Immature natural killer cell (primary cell): ENCODE results near the gene GPAT2. TPM values are rescaled to one million over a fixed set of nuclear protein-coding genes. Genes with fewer than 3 reads are reported as not detected.
"Not testable (repeated sequence)": the region's sequence is repeated elsewhere in the genome, so short reads cannot be mapped to it uniquely, and the experiment has no call there.

Source experiments
- DNase-seq, 3 donors: peaks; one replicate each; pipeline ENCODE4 v3.0.0; 2022; ENCODE audit warnings: mixed read lengths in 1 of 3
- H3K27ac Mint-ChIP-seq, 6 donors: one replicate each; pipeline ENCODE4 v1.8.0; 2020; ENCODE audit warnings: mixed read lengths in 6 of 6, mild to moderate bottlenecking in 5 of 6, inconsistent platforms in 4 of 6, moderate library complexity in 3 of 6
- H3K27me3 Mint-ChIP-seq, 3 donors: one replicate each; pipeline ENCODE4 v1.8.0; 2020 to 2021; ENCODE audit warnings: low read depth in 3 of 3, mild to moderate bottlenecking in 3 of 3, mixed read lengths in 3 of 3, moderate library complexity in 3 of 3, inconsistent platforms in 1 of 3
- H3K36me3 Mint-ChIP-seq, 3 donors: one replicate each; pipeline ENCODE4 v1.8.0; 2020; ENCODE audit warnings: mixed read lengths in 3 of 3, inconsistent platforms in 2 of 3, mild to moderate bottlenecking in 2 of 3
- H3K4me1 Mint-ChIP-seq, 2 donors: one replicate each; pipeline ENCODE4 v1.8.0; 2020; ENCODE audit warnings: inconsistent platforms in 2 of 2, mild to moderate bottlenecking in 2 of 2, mixed read lengths in 2 of 2, moderate library complexity in 1 of 2
- H3K4me3 Mint-ChIP-seq, 5 donors: one replicate each; pipeline ENCODE4 v1.8.0; 2020; ENCODE audit warnings: mild to moderate bottlenecking in 5 of 5, mixed read lengths in 5 of 5, inconsistent platforms in 3 of 5, moderate library complexity in 3 of 5
- H3K9me3 Mint-ChIP-seq, 6 donors: one replicate each; pipeline ENCODE4 v1.8.0; 2020; ENCODE audit warnings: mild to moderate bottlenecking in 6 of 6, mixed read lengths in 6 of 6, inconsistent platforms in 4 of 6, moderate library complexity in 3 of 6
- polyA plus RNA-seq, 3 donors: library from polyadenylated mRNA; unstranded; fragments of 300-500 nt; fragmentation: Illumina TruSeq; gene quantifications; one replicate each; pipeline ENCODE4 v1.2.3, GENCODE V29; 2021

GPAT2 gene
- polyA plus RNA-seq, 3 donors from 2014 or later = 4.2 to 11.3 (median 6.8) TPM

GRCh38 chr2:96059443-96059842, 24.7 kb upstream of the GPAT2 start:
- not testable (repeated sequence) for H3K36me3 Mint-ChIP-seq, H3K27ac Mint-ChIP-seq, H3K27me3 Mint-ChIP-seq, H3K4me3 Mint-ChIP-seq, H3K4me1 Mint-ChIP-seq, H3K9me3 Mint-ChIP-seq, DNase-seq

GRCh38 chr2:96055830-96056229, 21.1 kb upstream of the GPAT2 start:
- not testable (repeated sequence) for H3K36me3 Mint-ChIP-seq, H3K27ac Mint-ChIP-seq, H3K4me1 Mint-ChIP-seq, H3K9me3 Mint-ChIP-seq, H3K27me3 Mint-ChIP-seq
- peak overlapping the region in 1 of 5 donors; percentile 14 for H3K4me3 Mint-ChIP-seq
- DNase-seq = peak; percentile 14 to 33 (median 22)

- not testable (repeated sequence) for DNase-seq, H3K36me3 Mint-ChIP-seq, H3K4me1 Mint-ChIP-seq, H3K27me3 Mint-ChIP-seq, H3K9me3 Mint-ChIP-seq, H3K27ac Mint-ChIP-seq
- peak overlapping the region in 1 of 5 donors; percentile 5 for H3K4me3 Mint-ChIP-seq
Measured at GRCh38 chr2:96054537-96054936, 19.8 kb upstream of the GPAT2 start.

- not testable (repeated sequence) for H3K9me3 Mint-ChIP-seq, H3K36me3 Mint-ChIP-seq, H3K27me3 Mint-ChIP-seq, H3K27ac Mint-ChIP-seq, H3K4me1 Mint-ChIP-seq, H3K4me3 Mint-ChIP-seq, DNase-seq
Measured at GRCh38 chr2:96053385-96053784, 18.7 kb upstream of the GPAT2 start.

GRCh38 chr2:96052632-96053031, 17.9 kb upstream of the GPAT2 start:
- H3K9me3 Mint-ChIP-seq, H3K27me3 Mint-ChIP-seq, H3K4me3 Mint-ChIP-seq, H3K27ac Mint-ChIP-seq, H3K36me3 Mint-ChIP-seq, DNase-seq, H3K4me1 Mint-ChIP-seq: not testable (repeated sequence)

- not testable (repeated sequence) for H3K4me3 Mint-ChIP-seq, DNase-seq, H3K36me3 Mint-ChIP-seq, H3K9me3 Mint-ChIP-seq, H3K27me3 Mint-ChIP-seq, H3K27ac Mint-ChIP-seq, H3K4me1 Mint-ChIP-seq
Measured at GRCh38 chr2:96049917-96050262, 15.2 kb upstream of the GPAT2 start.

GRCh38 chr2:96049049-96049916, 14.6 kb upstream of the GPAT2 start:
- not testable (repeated sequence) for H3K27me3 Mint-ChIP-seq, H3K4me1 Mint-ChIP-seq, H3K9me3 Mint-ChIP-seq, H3K27ac Mint-ChIP-seq, H3K36me3 Mint-ChIP-seq, H3K4me3 Mint-ChIP-seq, DNase-seq

- not testable (repeated sequence) for H3K4me1 Mint-ChIP-seq, DNase-seq, H3K36me3 Mint-ChIP-seq, H3K9me3 Mint-ChIP-seq, H3K4me3 Mint-ChIP-seq, H3K27me3 Mint-ChIP-seq, H3K27ac Mint-ChIP-seq
Measured at GRCh38 chr2:96035554-96035953, 838 bp upstream of the GPAT2 start.

GRCh38 chr2:96033997-96034396, 719 bp downstream of the GPAT2 start:
- not testable (repeated sequence) for H3K9me3 Mint-ChIP-seq, DNase-seq, H3K36me3 Mint-ChIP-seq, H3K27ac Mint-ChIP-seq, H3K4me3 Mint-ChIP-seq, H3K27me3 Mint-ChIP-seq, H3K4me1 Mint-ChIP-seq

- DNase-seq, H3K27me3 Mint-ChIP-seq, H3K4me1 Mint-ChIP-seq, H3K27ac Mint-ChIP-seq, H3K9me3 Mint-ChIP-seq, H3K36me3 Mint-ChIP-seq, H3K4me3 Mint-ChIP-seq: not testable (repeated sequence)
Measured at GRCh38 chr2:96027725-96028325, 6.9 kb downstream of the GPAT2 start.

- not testable (repeated sequence) for DNase-seq, H3K4me1 Mint-ChIP-seq, H3K27ac Mint-ChIP-seq, H3K4me3 Mint-ChIP-seq, H3K27me3 Mint-ChIP-seq, H3K36me3 Mint-ChIP-seq, H3K9me3 Mint-ChIP-seq
Measured at GRCh38 chr2:96025755-96026154, 9.0 kb downstream of the GPAT2 start.

- no peak overlapping the region for H3K27ac Mint-ChIP-seq
- H3K9me3 Mint-ChIP-seq = no peaks in the 10 kb centered on the region
- no peak for DNase-seq
- no peak overlapping the region for H3K4me3 Mint-ChIP-seq
- no peaks in the 10 kb centered on the region for H3K36me3 Mint-ChIP-seq
- peaks cover 0 to 2% (median 0%) of the 10 kb centered on the region in 3 donors for H3K27me3 Mint-ChIP-seq
- H3K4me1 Mint-ChIP-seq = peaks cover 0 to 2% of the 10 kb centered on the region in 2 donors
Measured at GRCh38 chr2:96025194-96025492, 9.6 kb downstream of the GPAT2 start.

- H3K36me3 Mint-ChIP-seq = no peaks in the 10 kb centered on the region
- peaks cover 0 to 2% of the 10 kb centered on the region in 2 donors for H3K4me1 Mint-ChIP-seq
- H3K27ac Mint-ChIP-seq = no peak overlapping the region
- no peak for DNase-seq
- H3K9me3 Mint-ChIP-seq = no peaks in the 10 kb centered on the region
- H3K4me3 Mint-ChIP-seq = no peak overlapping the region
- H3K27me3 Mint-ChIP-seq = peaks cover 0 to 2% (median 0%) of the 10 kb centered on the region in 3 donors
Measured at GRCh38 chr2:96024336-96025193, 10.2 kb downstream of the GPAT2 start.

GRCh38 chr2:96023701-96024100, 11.0 kb downstream of the GPAT2 start:
- not testable (repeated sequence) for H3K9me3 Mint-ChIP-seq, H3K27me3 Mint-ChIP-seq, DNase-seq, H3K27ac Mint-ChIP-seq, H3K4me3 Mint-ChIP-seq, H3K4me1 Mint-ChIP-seq, H3K36me3 Mint-ChIP-seq
